HG03139 (cell line): Measurements from ENCODE around the gene CXCL10.
"Not testable (repeated sequence)": the region's sequence is repeated elsewhere in the genome, so short reads cannot be mapped to it uniquely, and the experiment has no call there.

Source experiments
- ATAC-seq: cut with Tn5 transposase; IDR thresholded peaks from one replicate; pipeline ENCODE4 v1.9.1; 2021; ENCODE audit not compliant: unreplicated experiment

CXCL10 gene

GRCh38 chr4:76023389-76023788 is at the start of gene CXCL10:
CXCL10 (minus strand) TSS chr4:76023497; CDS start chr4:76023431, 66 bp downstream.
- no peak for ATAC-seq

GRCh38 chr4:76072760-76073159 is 49.5 kb upstream of the CXCL10 start:
- no peak for ATAC-seq

GRCh38 chr4:76067652-76068286 is 44.5 kb upstream of the CXCL10 start:
- peak; percentile 79 for ATAC-seq

DNA sequence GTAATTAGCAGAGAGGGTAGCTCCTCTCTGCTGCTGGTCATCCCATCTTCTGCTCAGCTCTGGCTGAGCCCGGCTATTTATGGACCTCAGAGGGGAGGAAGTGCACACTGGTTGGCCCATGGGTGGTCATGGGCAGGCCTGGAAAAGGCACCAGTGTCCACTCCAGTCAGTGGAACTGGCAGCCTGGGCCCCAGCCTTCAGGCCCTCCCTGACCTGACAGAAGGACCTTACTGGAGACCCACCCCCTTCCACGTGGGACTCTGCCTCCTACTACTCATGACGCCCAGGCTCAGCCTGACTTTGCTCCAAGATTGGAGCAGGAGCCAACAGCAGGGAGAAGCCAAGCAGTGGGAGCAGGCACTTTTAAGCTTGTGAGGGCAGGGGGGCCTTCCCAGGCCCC is 43.2 kb upstream of the CXCL10 start:
- no peak for ATAC-seq

GRCh38 chr4:76061982-76062381 is 38.7 kb upstream of the CXCL10 start:
- ATAC-seq, result peak; percentile 64

- no peak for ATAC-seq
These were observed 38.1 kb upstream of the CXCL10 start for GRCh38 chr4:76061421-76061820.

GRCh38 chr4:76060506-76060905 is 37.2 kb upstream of the CXCL10 start:
- no peak for ATAC-seq

DNA sequence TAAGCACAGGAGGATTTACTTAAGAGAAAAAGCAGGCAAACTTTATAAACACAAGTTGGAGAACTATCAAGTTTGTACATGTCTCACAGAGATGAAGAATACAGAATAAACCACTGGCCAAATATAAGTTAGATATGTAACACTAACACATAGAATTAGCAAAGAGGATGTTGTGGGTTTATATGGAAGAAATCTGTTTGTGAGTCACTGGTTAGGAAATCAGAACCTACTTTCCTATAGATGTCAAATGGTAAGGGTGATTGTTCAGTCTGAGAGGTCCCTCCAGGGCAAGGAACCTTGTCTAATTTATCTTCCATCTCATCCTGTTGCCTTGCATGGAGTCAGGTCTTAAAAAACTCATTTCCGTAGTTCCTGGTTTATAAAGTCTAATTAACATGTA is 36.5 kb upstream of the CXCL10 start:
- ATAC-seq, result no peak

DNA sequence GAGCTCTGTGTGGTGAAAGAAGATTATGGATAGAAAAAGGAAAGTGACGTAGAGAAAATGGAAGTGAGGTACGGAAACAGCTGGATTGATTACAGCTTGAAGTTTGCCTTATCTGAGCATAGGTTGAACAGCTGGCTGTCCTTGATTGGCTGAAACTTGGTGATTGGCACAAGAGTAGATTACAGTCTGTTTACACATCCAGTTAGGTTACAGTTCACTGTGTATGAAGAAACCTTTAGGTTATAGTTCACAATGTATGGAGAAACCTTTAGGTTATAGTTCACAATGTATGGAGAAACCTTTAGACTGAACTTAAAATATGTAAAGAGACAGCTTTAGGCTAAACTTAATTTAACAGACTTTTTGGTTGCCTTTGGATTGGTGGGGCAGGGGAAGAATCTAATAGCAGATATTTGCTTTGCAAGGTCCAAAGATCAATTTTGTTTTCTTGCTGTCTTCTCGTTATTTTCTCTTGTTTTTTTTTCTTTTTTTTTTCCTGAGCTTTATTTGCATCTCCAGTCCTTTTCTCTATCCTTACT is 35.7 kb upstream of the CXCL10 start:
- ATAC-seq, result no peak

DNA sequence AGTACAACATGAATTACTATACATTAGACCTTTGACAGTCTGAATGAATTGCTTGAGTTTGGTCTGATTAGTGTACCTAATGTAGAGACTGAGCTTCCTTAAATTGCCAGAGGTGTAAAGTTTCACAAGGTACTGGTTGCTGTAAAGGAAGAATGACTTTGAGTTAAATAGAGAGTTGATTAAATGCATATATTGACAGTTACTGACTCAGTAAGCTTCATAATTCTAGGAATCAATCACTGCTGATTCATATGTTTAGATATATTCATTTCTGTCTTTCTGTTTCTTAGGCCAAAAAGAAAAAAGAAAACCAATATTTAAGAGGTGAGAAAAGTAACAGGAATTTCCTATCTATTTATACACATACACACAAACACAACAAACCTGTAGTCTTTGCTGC is 35.0 kb upstream of the CXCL10 start:
- peak; percentile 35 for ATAC-seq

GRCh38 chr4:76055421-76055820 is 32.1 kb upstream of the CXCL10 start:
- no peak for ATAC-seq

DNA sequence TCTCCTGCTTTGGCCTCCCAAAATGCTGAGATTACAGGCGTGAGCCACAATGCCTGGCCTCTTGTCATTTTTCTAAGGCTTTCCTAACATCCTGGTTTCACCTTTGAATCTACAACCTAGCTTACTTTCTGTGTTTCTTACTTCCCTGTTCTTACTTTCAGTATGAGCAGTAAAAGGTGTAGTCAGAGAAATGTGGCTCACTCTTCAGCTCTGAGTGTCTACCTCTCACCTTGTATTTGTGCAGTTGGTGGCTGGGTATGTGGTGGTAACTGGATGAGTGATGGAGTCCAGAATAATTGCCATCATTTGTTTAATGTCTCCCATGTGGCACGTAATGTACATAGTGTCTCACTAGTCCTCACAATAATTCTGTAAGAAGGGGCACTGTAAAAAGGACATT is 31.7 kb upstream of the CXCL10 start:
- ATAC-seq, result peak; percentile 97

DNA sequence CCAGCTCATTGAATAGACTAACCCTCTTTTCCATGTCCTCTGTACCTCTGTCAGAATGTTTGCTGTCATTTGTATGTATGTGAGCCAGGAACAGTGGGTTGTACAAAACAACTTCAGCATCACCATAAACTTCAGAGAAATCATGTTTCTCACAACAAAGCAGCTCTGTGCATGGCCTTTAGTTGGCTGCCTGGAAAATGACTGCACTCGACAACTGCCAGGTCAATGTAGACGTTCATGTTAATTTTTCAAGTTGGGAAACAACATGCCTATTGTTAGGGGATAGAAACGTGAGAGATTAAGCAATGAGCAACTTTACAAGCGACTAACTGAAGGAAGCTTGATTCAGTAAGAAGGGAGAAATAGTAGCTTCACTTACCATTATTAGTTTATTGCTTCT is 30.4 kb upstream of the CXCL10 start:
- no peak for ATAC-seq

- not testable (repeated sequence) for ATAC-seq
These were observed 27.3 kb upstream of the CXCL10 start for GRCh38 chr4:76050560-76051050.

DNA sequence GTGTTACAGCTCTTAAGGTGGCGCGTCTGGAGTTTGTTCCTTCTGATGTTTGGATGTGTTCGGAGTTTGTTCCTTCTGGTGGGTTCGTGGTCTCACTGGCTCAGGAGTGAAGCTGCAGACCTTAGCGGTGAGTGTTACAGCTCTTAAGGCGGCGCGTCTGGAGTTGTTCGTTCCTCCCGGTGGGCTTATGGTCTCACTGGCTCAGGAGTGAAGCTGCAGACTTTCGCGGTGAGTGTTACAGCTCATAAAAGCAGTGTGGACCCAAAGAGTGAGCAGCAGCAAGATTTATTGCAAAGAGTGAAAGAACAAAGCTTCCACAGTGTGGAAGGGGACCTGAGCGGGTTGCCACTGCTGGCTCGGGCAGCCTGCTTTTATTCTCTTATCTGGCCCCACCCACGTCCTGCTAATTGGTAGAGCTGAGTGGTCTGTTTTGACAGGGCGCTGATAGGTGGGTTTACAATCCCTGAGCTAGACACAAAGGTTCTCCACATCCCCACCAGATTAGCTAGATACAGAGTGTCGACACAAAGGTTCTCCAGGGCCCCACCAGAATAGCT is 26.6 kb upstream of the CXCL10 start:
- not testable (repeated sequence) for ATAC-seq

DNA sequence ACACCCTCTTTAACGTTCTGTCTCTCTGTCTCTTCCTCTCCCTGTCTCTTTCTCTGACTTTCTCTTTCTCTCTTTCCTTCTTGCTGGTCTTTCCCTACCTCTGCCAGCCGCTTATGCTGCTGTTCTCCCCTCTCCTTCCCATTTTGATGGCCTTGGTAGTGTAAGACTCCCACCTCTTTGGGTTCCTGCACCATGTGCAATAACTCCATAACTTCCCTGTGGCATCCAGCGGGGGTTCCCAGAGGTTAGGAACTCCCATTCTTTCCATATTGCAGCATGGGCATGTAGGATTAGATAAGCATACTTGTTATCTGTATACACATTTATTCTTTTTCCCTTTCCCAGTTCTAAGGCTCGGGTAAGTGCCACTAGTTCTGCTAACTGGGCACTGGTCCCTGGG is 21.4 kb upstream of the CXCL10 start:
- ATAC-seq, result not testable (repeated sequence)

DNA sequence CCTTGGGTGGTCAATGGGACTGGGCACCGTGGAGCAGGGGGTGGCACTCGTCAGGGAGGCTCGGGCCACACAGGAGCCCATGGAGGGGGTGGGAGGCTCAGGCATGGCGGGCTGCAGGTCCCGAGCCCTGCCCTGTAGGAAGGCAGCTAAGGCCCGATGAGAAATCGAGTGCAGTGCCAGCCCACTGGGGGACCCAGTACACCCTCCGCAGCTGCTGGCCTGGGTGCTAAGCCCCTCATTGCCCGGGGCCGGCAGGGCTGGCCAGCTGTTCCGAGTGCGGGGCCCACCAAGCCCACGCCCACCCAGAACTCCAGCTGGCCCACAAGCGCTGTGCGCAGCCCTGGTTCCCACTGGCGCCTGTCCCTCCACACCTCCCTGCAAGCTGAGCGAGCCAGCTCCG is 20.0 kb upstream of the CXCL10 start:
- not testable (repeated sequence) for ATAC-seq

DNA sequence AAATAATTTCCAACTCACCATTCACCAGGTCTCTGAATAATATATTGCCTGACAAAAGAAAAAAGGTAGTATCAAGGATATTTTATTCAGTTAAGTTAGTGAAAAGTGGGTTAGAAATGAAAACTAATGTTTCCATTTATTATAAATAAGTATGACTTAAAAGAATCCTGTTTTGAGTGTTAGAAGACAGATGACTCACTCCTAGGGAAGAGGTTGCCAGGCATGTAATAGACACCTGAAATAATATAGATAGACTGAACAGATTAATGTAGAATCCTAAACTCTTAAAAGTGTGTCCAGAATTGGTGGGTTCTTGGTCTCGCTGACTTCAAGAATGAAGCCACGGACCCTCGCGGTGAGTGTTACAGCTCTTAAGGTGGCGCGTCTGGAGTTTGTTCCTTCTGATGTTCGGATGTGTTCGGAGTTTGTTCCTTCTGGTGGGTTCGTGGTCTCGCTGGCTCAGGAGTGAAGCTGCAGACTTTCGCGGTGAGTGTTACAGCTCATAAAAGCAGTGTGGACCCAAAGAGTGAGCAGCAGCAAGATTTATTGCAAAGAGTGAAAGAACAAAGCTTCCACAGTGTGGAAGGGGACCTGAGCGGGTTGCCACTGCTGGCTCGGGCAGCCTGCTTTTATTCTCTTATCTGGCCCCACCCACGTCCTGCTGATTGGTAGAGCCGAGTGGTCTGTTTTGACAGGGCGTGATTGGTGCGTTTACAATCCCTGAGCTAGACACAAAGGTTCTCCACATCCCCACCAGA is 19.1 kb upstream of the CXCL10 start:
- not testable (repeated sequence) for ATAC-seq

GRCh38 chr4:76036855-76037254 is 13.6 kb upstream of the CXCL10 start:
- ATAC-seq, result no peak

- ATAC-seq, result no peak
These were observed 12.6 kb upstream of the CXCL10 start, which contains the start of gene CXCL11 for GRCh38 chr4:76035799-76036380. CXCL11 (minus strand) TSS chr4:76036070; CDS start chr4:76035987, 83 bp downstream.

GRCh38 chr4:76035141-76035540 is 11.8 kb upstream of the CXCL10 start:
- ATAC-seq, result no peak
